ENCODE data around the gene MTHFD1L. TPM values are rescaled to one million over a fixed set of nuclear protein-coding genes. Genes with fewer than 3 reads are reported as not detected.
"Not testable (repeated sequence)": the region's sequence is repeated elsewhere in the genome, so short reads cannot be mapped to it uniquely, and the experiment has no call there.

The MTHFD1L gene
- total RNA-seq, 3 donors from 2014 or later (not counting 1 experiment from before 2014, with no cell fraction given): 3.8 to 4.5 (median 4.3) TPM

GRCh38 chr6:151036869-151037680, 171.6 kb downstream of the MTHFD1L start:
- Mint-ChIP-seq H3K9me3 (no peaks in the 10 kb centered on the region), H3K4me1 (no peaks in the 10 kb centered on the region), H3K27ac (no peak overlapping the region), H3K4me3 (no peak overlapping the region), H3K27me3 (ENCODE audit: low read depth in 2 of 2) (no peaks in the 10 kb centered on the region), H3K36me3 (no peaks in the 10 kb centered on the region)
- no peaks in the 10 kb centered on the region for H3K36me3 ChIP-seq (ENCODE audit: control insufficient read depth, insufficient read depth, low read length)
- no peaks in the 10 kb centered on the region for H3K4me1 ChIP-seq (ENCODE audit: control insufficient read depth, insufficient read depth, low read length)
- no peaks in the 10 kb centered on the region for H3K9me3 ChIP-seq (ENCODE audit: control insufficient read depth, insufficient read depth, low read length)
- DNase-seq: no peak
- 91% methylated on average over 6 of the region's 12 CpGs for WGBS (ENCODE audit: insufficient coverage)
- intact Hi-C loops (cut with micrococcal nuclease): no loop called here
- H3K27me3 ChIP-seq (ENCODE audit: control insufficient read depth, insufficient read depth, low read length): no peaks in the 10 kb centered on the region
- H3K4me3 ChIP-seq (ENCODE audit: low read length): no peak overlapping the region
- no peak for ATAC-seq
- no peak overlapping the region for H3K27ac ChIP-seq (ENCODE audit: low read length)
- no peak for TF ChIP-seq CTCF (IDR thresholded peaks at IDR 0.05)

GRCh38 chr6:151038616-151039015, 173.1 kb downstream of the MTHFD1L start:
- no peak overlapping the region for H3K4me3 Mint-ChIP-seq
- no peak for TF ChIP-seq CTCF (IDR thresholded peaks at IDR 0.05)
- H3K27ac Mint-ChIP-seq: no peak overlapping the region
- Histone ChIP-seq H3K9me3 (ENCODE audit: control insufficient read depth, insufficient read depth, low read length) (no peaks in the 10 kb centered on the region), H3K27me3 (ENCODE audit: control insufficient read depth, insufficient read depth, low read length) (no peaks in the 10 kb centered on the region), H3K4me1 (ENCODE audit: control insufficient read depth, insufficient read depth, low read length) (no peaks in the 10 kb centered on the region), H3K4me3 (ENCODE audit: low read length) (no peak overlapping the region), H3K36me3 (ENCODE audit: control insufficient read depth, insufficient read depth, low read length) (no peaks in the 10 kb centered on the region), H3K27ac (ENCODE audit: low read length) (no peak overlapping the region)
- intact Hi-C loops (cut with micrococcal nuclease): no loop called here
- ATAC-seq: no peak
- no peaks in the 10 kb centered on the region for H3K9me3 Mint-ChIP-seq
- 93% methylated on average over 7 of the region's 7 CpGs for WGBS (ENCODE audit: insufficient coverage)
- no peaks in the 10 kb centered on the region for H3K4me1 Mint-ChIP-seq
- no peaks in the 10 kb centered on the region for H3K36me3 Mint-ChIP-seq
- no peaks in the 10 kb centered on the region for H3K27me3 Mint-ChIP-seq (ENCODE audit: low read depth in 2 of 2)
- DNase-seq: no peak

- H3K4me3 Mint-ChIP-seq; H3K36me3 Mint-ChIP-seq; H3K4me1 ChIP-seq (ENCODE audit: control insufficient read depth, insufficient read depth, low read length); H3K27me3 Mint-ChIP-seq (ENCODE audit: low read depth in 2 of 2); ATAC-seq; H3K4me1 Mint-ChIP-seq; H3K9me3 Mint-ChIP-seq; H3K27me3 ChIP-seq (ENCODE audit: control insufficient read depth, insufficient read depth, low read length); H3K27ac ChIP-seq (ENCODE audit: low read length); H3K4me3 ChIP-seq (ENCODE audit: low read length); intact Hi-C loops (cut with micrococcal nuclease); H3K36me3 ChIP-seq (ENCODE audit: control insufficient read depth, insufficient read depth, low read length); H3K9me3 ChIP-seq (ENCODE audit: control insufficient read depth, insufficient read depth, low read length); H3K27ac Mint-ChIP-seq; DNase-seq: not testable (repeated sequence)
- 40% methylated on average over 12 of the region's 12 CpGs for WGBS (ENCODE audit: insufficient coverage)
Measured at GRCh38 chr6:151040888-151041521, 175.5 kb downstream of the MTHFD1L start.

GRCh38 chr6:151041686-151042085, 176.2 kb downstream of the MTHFD1L start:
- H3K27ac ChIP-seq (ENCODE audit: low read length): no peak overlapping the region
- intact Hi-C loops (cut with micrococcal nuclease): no loop called here
- WGBS (ENCODE audit: insufficient coverage): 99% methylated on average over 4 of the region's 5 CpGs
- H3K4me1 ChIP-seq (ENCODE audit: control insufficient read depth, insufficient read depth, low read length): no peaks in the 10 kb centered on the region
- no peaks in the 10 kb centered on the region for H3K9me3 ChIP-seq (ENCODE audit: control insufficient read depth, insufficient read depth, low read length)
- Mint-ChIP-seq H3K4me1 (no peaks in the 10 kb centered on the region), H3K36me3 (no peaks in the 10 kb centered on the region), H3K27me3 (ENCODE audit: low read depth in 2 of 2) (no peaks in the 10 kb centered on the region), H3K27ac (no peak overlapping the region), H3K9me3 (no peaks in the 10 kb centered on the region), H3K4me3 (no peak overlapping the region)
- no peak overlapping the region for H3K4me3 ChIP-seq (ENCODE audit: low read length)
- no peak for DNase-seq
- H3K36me3 ChIP-seq (ENCODE audit: control insufficient read depth, insufficient read depth, low read length): no peaks in the 10 kb centered on the region
- H3K27me3 ChIP-seq (ENCODE audit: control insufficient read depth, insufficient read depth, low read length): no peaks in the 10 kb centered on the region
- no peak for TF ChIP-seq CTCF (IDR thresholded peaks at IDR 0.05)
- no peak for ATAC-seq

- not testable (repeated sequence) for ATAC-seq
Measured at GRCh38 chr6:151042911-151043330, 177.4 kb downstream of the MTHFD1L start.

More at GRCh38 chr6:151042911-151043330, 177.4 kb downstream of the MTHFD1L start:
- WGBS (ENCODE audit: insufficient coverage): 97% methylated on average over 4 of the region's 6 CpGs
- H3K36me3 Mint-ChIP-seq; H3K27me3 Mint-ChIP-seq (ENCODE audit: low read depth in 2 of 2); H3K4me3 ChIP-seq (ENCODE audit: low read length); H3K4me1 Mint-ChIP-seq; DNase-seq; H3K9me3 Mint-ChIP-seq; H3K36me3 ChIP-seq (ENCODE audit: control insufficient read depth, insufficient read depth, low read length); H3K27me3 ChIP-seq (ENCODE audit: control insufficient read depth, insufficient read depth, low read length); H3K9me3 ChIP-seq (ENCODE audit: control insufficient read depth, insufficient read depth, low read length); H3K27ac Mint-ChIP-seq; H3K4me1 ChIP-seq (ENCODE audit: control insufficient read depth, insufficient read depth, low read length); H3K4me3 Mint-ChIP-seq; H3K27ac ChIP-seq (ENCODE audit: low read length); intact Hi-C loops (cut with micrococcal nuclease): not testable (repeated sequence)
